SK-N-MC (cell line): ENCODE measurements around the gene NOBOX.

ENCODE experiments used
- EZH2 ChIP-seq: fragments of 200-600 bp; sonication (generic); IDR thresholded peaks from one replicate; pipeline ENCODE4 v1.6.1; 2017; ENCODE audit warnings: antibody characterized with exemption
- FOXP2 ChIP-seq: optimal IDR thresholded peaks from 2 replicates; pipeline ENCODE3; 2011; ENCODE audit warnings: mild to moderate bottlenecking, moderate library complexity; ENCODE audit not compliant: insufficient read depth; ENCODE audit errors: extremely low read length, control extremely low read depth
- POLR2AphosphoS5 ChIP-seq: IDR thresholded peaks from 2 replicates; pipeline ENCODE4 v1.6.1; 2012; ENCODE audit warnings: mild to moderate bottlenecking, low read depth, low read length, borderline replicate concordance

DNA sequence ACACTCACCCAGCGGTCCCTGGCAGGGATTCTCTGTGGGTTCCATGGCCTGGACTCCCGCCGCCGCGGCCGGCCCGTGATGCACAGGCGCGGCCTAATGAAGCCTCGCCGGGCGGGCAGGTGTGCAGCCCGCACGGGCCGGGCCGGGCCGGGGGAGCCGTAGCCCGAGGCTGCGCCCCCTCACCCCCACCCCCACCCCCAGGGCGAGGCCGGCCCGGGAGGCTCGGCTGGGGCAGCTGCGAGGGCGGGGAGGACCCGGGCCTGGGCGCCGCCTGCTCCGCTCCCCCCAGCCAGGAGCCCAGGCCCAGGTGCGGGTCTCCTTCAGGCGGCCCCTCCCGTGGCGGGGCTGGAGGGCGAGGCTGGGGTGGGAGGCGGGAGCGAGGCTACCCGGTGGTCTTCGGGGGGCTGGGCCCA is at the start of gene NOBOX:
- TF ChIP-seq EZH2 (no peak), POLR2AphosphoS5 (no peak), FOXP2 (no peak)
